ENCODE results near the gene KLHDC1.

The KLHDC1 gene

GRCh38 chr14:49796025-49796424, 103.1 kb downstream of the KLHDC1 start:
- DNase-seq = no peak

Measured in CD4-positive, alpha-beta T cell treated with Interleukin-12 subunit alpha and Interleukin-12 subunit beta, for 1 hour (primary cell).